IMR-90 (cell line): Measurements from ENCODE around the gene MTOR. TPM values are rescaled to one million over a fixed set of nuclear protein-coding genes. Genes with fewer than 3 reads are reported as not detected.

Experiments
- ATAC-seq: fragments of 200-7000 bp; cut with Tn5 transposase; 2 replicates; pipeline ENCODE4 v1.9.1; 2020; ENCODE audit warnings: low read depth, mild to moderate bottlenecking, moderate library complexity
- BruUV-seq: library from RNA; stranded (reverse); fragments of 400-500 nt; replicated peaks from 2 replicates; lab custom pipeline; 2021; lab: Mats Ljungman, UMichigan
- CTCF ChIA-PET: fragments of 300-600 bp; formaldehyde crosslinking; extraction: SDS; loops from one replicate; lab custom pipeline; 2021; ENCODE audit warnings: antibody characterized with exemption; lab: Yijun Ruan, JAX
- POLR2A ChIA-PET: fragments of 300-600 bp; sonication (Branson Sonifier 250); formaldehyde crosslinking; loops from one replicate; lab custom pipeline; 2022; ENCODE audit warnings: antibody characterized with exemption; ENCODE audit not compliant: unreplicated experiment; lab: Charles Lee
- DNase-seq: peaks from one replicate; pipeline ENCODE4 v3.0.0; 2013
- H2AFZ ChIP-seq: replicated peaks from 2 replicates; pipeline ENCODE3; 2013; ENCODE audit warnings: low read length, mild to moderate bottlenecking; ENCODE audit not compliant: poor library complexity
- H2AK5ac ChIP-seq: 2 replicates; pipeline ENCODE4 v1.6.1; 2013; ENCODE audit warnings: low read depth, low read length, inconsistent platforms
- H2AK9ac ChIP-seq: replicated peaks from 2 replicates; pipeline ENCODE3; 2013; ENCODE audit warnings: mild to moderate bottlenecking, low read depth, low read length, moderate library complexity; ENCODE audit not compliant: poor library complexity
- H2BK120ac ChIP-seq: 2 replicates; pipeline ENCODE4 v1.6.1; 2013; ENCODE audit warnings: low read depth, low read length, inconsistent platforms
- H2BK15ac ChIP-seq: 3 replicates; pipeline ENCODE4 v1.6.1; 2013; ENCODE audit warnings: low read depth, low read length, inconsistent platforms
- H2BK20ac ChIP-seq: 2 replicates; pipeline ENCODE4 v1.6.1; 2013; ENCODE audit warnings: low read depth, mild to moderate bottlenecking, inconsistent platforms, low read length, moderate library complexity
- H2BK5ac ChIP-seq: 2 replicates; pipeline ENCODE4 v1.6.1; 2013; ENCODE audit warnings: mild to moderate bottlenecking, low read depth, low read length, inconsistent platforms; ENCODE audit not compliant: poor library complexity, severe bottlenecking
- H3K14ac ChIP-seq: replicated peaks from 2 replicates; pipeline ENCODE4 v1.6.1; 2013; ENCODE audit warnings: low read depth, low read length, inconsistent platforms
- H3K18ac ChIP-seq: 2 replicates; pipeline ENCODE4 v1.6.1; 2013; ENCODE audit warnings: low read depth, low read length, control low read depth
- H3K23ac ChIP-seq: 2 replicates; pipeline ENCODE4 v1.6.1; 2013; ENCODE audit warnings: low read depth, low read length, inconsistent platforms
- H3K27ac ChIP-seq: 2 replicates; pipeline ENCODE4 v1.5.1; 2013; ENCODE audit warnings: mild to moderate bottlenecking, control low read depth, low read length; ENCODE audit not compliant: insufficient read depth
- H3K27me3 ChIP-seq: 2 replicates; pipeline ENCODE4 v1.6.1; 2013; ENCODE audit warnings: low read length; ENCODE audit not compliant: control insufficient read depth, insufficient read depth
- H3K36me3 ChIP-seq: 2 replicates; pipeline ENCODE4 v1.6.1; 2013; ENCODE audit warnings: low read length, mixed read lengths; ENCODE audit not compliant: control insufficient read depth, insufficient read depth
- H3K4ac ChIP-seq: 2 replicates; pipeline ENCODE4 v1.6.1; 2013; ENCODE audit warnings: low read depth, low read length, inconsistent platforms
- H3K4me1 ChIP-seq: 2 replicates; pipeline ENCODE4 v1.6.1; 2013; ENCODE audit warnings: low read length, mixed read lengths; ENCODE audit not compliant: control insufficient read depth, insufficient read depth
- H3K4me2 ChIP-seq: 2 replicates; pipeline ENCODE4 v1.6.1; 2013; ENCODE audit warnings: low read depth, mild to moderate bottlenecking, control low read depth, low read length, moderate library complexity
- H3K4me3 ChIP-seq: 2 replicates; pipeline ENCODE4 v1.5.1; 2013; ENCODE audit warnings: low read depth, mild to moderate bottlenecking, control low read depth, low read length, moderate library complexity; ENCODE audit not compliant: insufficient read depth
- H3K56ac ChIP-seq: 2 replicates; pipeline ENCODE4 v1.6.1; 2013; ENCODE audit warnings: low read length, inconsistent platforms; ENCODE audit not compliant: insufficient read depth; ENCODE audit errors: extremely low read depth
- H3K79me1 ChIP-seq, 2 experiments: 2 replicates each; pipeline ENCODE4 v1.6.1; 2013; ENCODE audit warnings: low read length in 2 of 2, inconsistent platforms in 1 of 2, low read depth in 1 of 2
- H3K9ac ChIP-seq: 2 replicates; pipeline ENCODE4 v1.6.1; 2013; ENCODE audit warnings: low read depth, low read length, control low read depth
- H3K9me1 ChIP-seq: 2 replicates; pipeline ENCODE4 v1.6.1; 2013; ENCODE audit warnings: low read length, inconsistent platforms; ENCODE audit not compliant: insufficient read depth
- H3K9me3 ChIP-seq: 2 replicates; pipeline ENCODE4 v1.6.1; 2013; ENCODE audit warnings: low read length; ENCODE audit not compliant: control insufficient read depth, insufficient read depth
- H4K20me1 ChIP-seq: 2 replicates; pipeline ENCODE4 v1.6.1; 2013; ENCODE audit warnings: low read length, inconsistent platforms; ENCODE audit not compliant: insufficient read depth
- H4K5ac ChIP-seq: 2 replicates; pipeline ENCODE4 v1.6.1; 2013; ENCODE audit warnings: mild to moderate bottlenecking, low read depth, low read length, control low read depth
- H4K8ac ChIP-seq, 2 experiments: 2 replicates each; pipeline ENCODE4 v1.6.1; 2013; ENCODE audit warnings: low read depth in 2 of 2, low read length in 2 of 2, control low read depth in 1 of 2, inconsistent platforms in 1 of 2
- H4K91ac ChIP-seq: 2 replicates; pipeline ENCODE4 v1.6.1; 2013; ENCODE audit warnings: low read depth, low read length, inconsistent platforms; ENCODE audit not compliant: insufficient read depth
- BHLHE40 ChIP-seq: fragments of 150-350 bp; IDR thresholded peaks from 2 replicates; pipeline ENCODE4 v1.6.1; 2016; ENCODE audit warnings: mild to moderate bottlenecking, low read depth, low read length
- CEBPB ChIP-seq: IDR thresholded peaks from 2 replicates; pipeline ENCODE4 v1.6.1; 2012; ENCODE audit warnings: low read depth, low read length, improper control_type of control experiment
- CHD1 ChIP-seq: IDR thresholded peaks from 2 replicates; pipeline ENCODE4 v1.6.1; 2012; ENCODE audit warnings: low read depth, low read length, improper control_type of control experiment
- CTCF ChIP-seq: conservative IDR thresholded peaks from 2 replicates; pipeline ENCODE4 v1.5.1; 2012; ENCODE audit warnings: mild to moderate bottlenecking, low read depth, low read length, improper control_type of control experiment
- ELK1 ChIP-seq: fragments of 150-350 bp; IDR thresholded peaks from 2 replicates; pipeline ENCODE4 v1.6.1; 2016; ENCODE audit warnings: low read depth, mild to moderate bottlenecking, low read length, moderate library complexity, borderline replicate concordance
- FOS ChIP-seq: fragments of 150-350 bp; IDR thresholded peaks from 2 replicates; pipeline ENCODE4 v1.6.1; 2016; ENCODE audit warnings: low read depth, low read length
- MAFK ChIP-seq: IDR thresholded peaks from 2 replicates; pipeline ENCODE4 v1.6.1; 2012; ENCODE audit warnings: low read depth, low read length, improper control_type of control experiment
- MAZ ChIP-seq: IDR thresholded peaks from 2 replicates; pipeline ENCODE4 v1.6.1; 2012; ENCODE audit warnings: low read depth, mild to moderate bottlenecking, low read length, improper control_type of control experiment, moderate library complexity, borderline replicate concordance
- MXI1 ChIP-seq: IDR thresholded peaks from 2 replicates; pipeline ENCODE4 v1.6.1; 2012; ENCODE audit warnings: low read depth, mild to moderate bottlenecking, low read length, moderate library complexity, borderline replicate concordance
- NFE2L2 ChIP-seq: fragments of 150-350 bp; IDR thresholded peaks from 2 replicates; pipeline ENCODE4 v1.6.1; 2016; ENCODE audit warnings: low read depth, mild to moderate bottlenecking, low read length
- POLR2A ChIP-seq: IDR thresholded peaks from 2 replicates; pipeline ENCODE4 v1.6.1; 2012; ENCODE audit warnings: mild to moderate bottlenecking, low read depth, low read length
- RAD21 ChIP-seq: IDR thresholded peaks from 2 replicates; pipeline ENCODE4 v1.6.1; 2012; ENCODE audit warnings: low read length, improper control_type of control experiment
- RCOR1 ChIP-seq: IDR thresholded peaks from 2 replicates; pipeline ENCODE4 v1.6.1; 2012; ENCODE audit warnings: mild to moderate bottlenecking, low read length, improper control_type of control experiment; ENCODE audit not compliant: insufficient replicate concordance
- RFX5 ChIP-seq: IDR thresholded peaks from 2 replicates; pipeline ENCODE4 v1.8.0; 2012; ENCODE audit warnings: low read depth, mild to moderate bottlenecking, low read length, moderate library complexity
- SMC3 ChIP-seq: fragments of 150-350 bp; IDR thresholded peaks from 2 replicates; pipeline ENCODE4 v1.6.1; 2016; ENCODE audit warnings: low read depth, mild to moderate bottlenecking, antibody characterized with exemption, low read length, moderate library complexity
- USF2 ChIP-seq: fragments of 150-350 bp; IDR thresholded peaks from 2 replicates; pipeline ENCODE4 v1.6.1; 2017; ENCODE audit warnings: mild to moderate bottlenecking, antibody characterized with exemption, low read length, low read depth
- WGBS, 2 experiments: methylation state at CpG; one replicate each; pipeline versions ENCODE4 v1.1.5 to v1.1.7; 2013; ENCODE audit warnings: missing lambda C conversion rate in 2 of 2; ENCODE audit not compliant: insufficient read length in 1 of 2; ENCODE audit errors: extremely low coverage in 2 of 2; 5-methylcytosine and 5-hydroxymethylcytosine counted together
- dilution Hi-C: fragments of 300-500 bp; cut with HindIII; formaldehyde crosslinking; loops from one replicate; pipeline ENCODE4 v1.14.3; 2018; ENCODE audit warnings: low sequenced_read_pairs; ENCODE audit not compliant: unreplicated experiment
- in situ Hi-C: fragments of 300-500 bp; cut with MboI; formaldehyde crosslinking; loops from 3 replicates; pipeline ENCODE4 v1.14.3; 2019; ENCODE audit warnings: low sequenced_read_pairs, inconsistent platforms, mixed read lengths
- intact Hi-C: fragments of 100-400 bp; cut with micrococcal nuclease; formaldehyde crosslinking; loops from 2 replicates; pipeline ENCODE4 v1.10.0; 2022
- polyA plus RNA-seq, 3 experiments: library from polyadenylated mRNA; depleted of rRNA; stranded (reverse); fragments of >200 nt; gene quantifications; 2 replicates each; pipeline ENCODE4 v1.2.3, GENCODE V29; 2012; ENCODE audit warnings: low replicate concordance in 1 of 3
- total RNA-seq: library from RNA; depleted of rRNA; stranded (reverse); fragments of >200 nt; gene quantifications from 2 replicates; pipeline ENCODE4 v1.2.3, GENCODE V29; 2012

MTOR gene
- total and polyA plus RNA-seq, 2 of the 4 experiments (the other 2 are of a cell fraction): 19.2 to 36.7 TPM

GRCh38 chr1:11116318-11116717 is 146.0 kb downstream of the MTOR start:
- POLR2A ChIA-PET: no interaction called here
- Histone ChIP-seq H3K9me3 (no peaks in the 10 kb centered on the region), H3K36me3 (peaks cover 38% of the 10 kb centered on the region)

More at GRCh38 chr1:11116318-11116717, 146.0 kb downstream of the MTOR start:
- no peaks in the 10 kb centered on the region; the same call in 1 of the 2 replicates for H3K9me1 ChIP-seq
- no peak overlapping the region for H4K91ac ChIP-seq
- no peak overlapping the region for H3K18ac ChIP-seq
- dilution Hi-C loops (no loop called here), intact Hi-C loops (no loop called here), in situ Hi-C loops (no loop called here)
- H4K5ac ChIP-seq: no peak overlapping the region
- no peak for ATAC-seq
- H3K79me1 ChIP-seq: no peaks in the 10 kb centered on the region; a peak in 1 of 4 replicates
- no TSS peak for BruUV-seq
- no peak overlapping the region for H2BK120ac ChIP-seq
- no peak overlapping the region for H3K23ac ChIP-seq
- H3K9ac ChIP-seq: no peak overlapping the region
- H3K4me1 ChIP-seq: no peaks in the 10 kb centered on the region
- no peaks in the 10 kb centered on the region for H3K27me3 ChIP-seq
- H4K20me1 ChIP-seq: no peaks in the 10 kb centered on the region
- H4K8ac ChIP-seq: no peak overlapping the region
- no peak overlapping the region for H3K14ac ChIP-seq
- no peak for TF ChIP-seq SMC3
- no peak for TF ChIP-seq MAFK
- TF ChIP-seq POLR2A: no peak
- no peak for TF ChIP-seq MAZ
- TF ChIP-seq RAD21: no peak
- no peak for TF ChIP-seq NFE2L2
- TF ChIP-seq RFX5: no peak
- no peak for TF ChIP-seq CEBPB
- no peak for TF ChIP-seq CTCF
- no peak for TF ChIP-seq RCOR1
- no peak for TF ChIP-seq USF2
- TF ChIP-seq ELK1: no peak
- TF ChIP-seq BHLHE40: no peak
- no peak for TF ChIP-seq FOS
- no peak for TF ChIP-seq CHD1
- no peak for TF ChIP-seq MXI1
- no peak overlapping the region for H3K4me3 ChIP-seq
- H2BK15ac ChIP-seq: no peak overlapping the region
- WGBS, 2 experiments: 100% methylated on average over 1 of the region's 2 CpGs; no CpG with 5 or more reads in 1 of the 2 experiments
- H3K56ac ChIP-seq: no peak overlapping the region
- no peak overlapping the region for H3K4ac ChIP-seq
- no peak overlapping the region for H2AK9ac ChIP-seq
- no peak for DNase-seq
- no peak overlapping the region for H3K4me2 ChIP-seq
- H2AFZ ChIP-seq: no peak overlapping the region
- CTCF ChIA-PET: no interaction called here
- H2BK5ac ChIP-seq: no peak overlapping the region
- H2AK5ac ChIP-seq: no peak overlapping the region
- no peak overlapping the region for H2BK20ac ChIP-seq
- no peak overlapping the region for H3K27ac ChIP-seq
